ENCODE results near the gene TOGARAM2. TPM values are rescaled to one million over a fixed set of nuclear protein-coding genes. Genes with fewer than 3 reads are reported as not detected.
A peak's percentile ranks its signal among the peaks of the same experiment; 100 is the strongest.

Gene TOGARAM2
- total and polyA plus RNA-seq, 2 experiments from 2014 or later, result 1.8 TPM

DNA sequence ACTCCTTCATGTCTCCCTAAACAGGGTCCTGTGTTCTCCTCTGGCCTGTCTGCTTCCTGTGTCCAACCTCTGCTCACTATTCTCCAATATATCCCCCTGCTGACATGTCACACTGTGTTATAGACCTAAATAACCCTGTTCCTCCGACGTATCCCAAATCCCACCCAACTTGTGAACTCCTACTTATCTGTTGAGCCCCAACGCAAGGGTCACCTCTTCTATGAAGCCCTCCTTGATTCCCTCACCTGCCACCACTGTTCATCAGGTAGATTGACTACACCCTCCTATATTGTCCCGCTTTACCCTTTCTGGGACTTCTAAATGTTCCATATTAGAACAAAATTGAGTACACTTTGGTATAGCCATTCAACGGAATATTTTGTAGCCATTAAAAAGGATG lies 51.1 kb downstream of the TOGARAM2 start (continued):
- TF ChIP-seq, protein P1, sequence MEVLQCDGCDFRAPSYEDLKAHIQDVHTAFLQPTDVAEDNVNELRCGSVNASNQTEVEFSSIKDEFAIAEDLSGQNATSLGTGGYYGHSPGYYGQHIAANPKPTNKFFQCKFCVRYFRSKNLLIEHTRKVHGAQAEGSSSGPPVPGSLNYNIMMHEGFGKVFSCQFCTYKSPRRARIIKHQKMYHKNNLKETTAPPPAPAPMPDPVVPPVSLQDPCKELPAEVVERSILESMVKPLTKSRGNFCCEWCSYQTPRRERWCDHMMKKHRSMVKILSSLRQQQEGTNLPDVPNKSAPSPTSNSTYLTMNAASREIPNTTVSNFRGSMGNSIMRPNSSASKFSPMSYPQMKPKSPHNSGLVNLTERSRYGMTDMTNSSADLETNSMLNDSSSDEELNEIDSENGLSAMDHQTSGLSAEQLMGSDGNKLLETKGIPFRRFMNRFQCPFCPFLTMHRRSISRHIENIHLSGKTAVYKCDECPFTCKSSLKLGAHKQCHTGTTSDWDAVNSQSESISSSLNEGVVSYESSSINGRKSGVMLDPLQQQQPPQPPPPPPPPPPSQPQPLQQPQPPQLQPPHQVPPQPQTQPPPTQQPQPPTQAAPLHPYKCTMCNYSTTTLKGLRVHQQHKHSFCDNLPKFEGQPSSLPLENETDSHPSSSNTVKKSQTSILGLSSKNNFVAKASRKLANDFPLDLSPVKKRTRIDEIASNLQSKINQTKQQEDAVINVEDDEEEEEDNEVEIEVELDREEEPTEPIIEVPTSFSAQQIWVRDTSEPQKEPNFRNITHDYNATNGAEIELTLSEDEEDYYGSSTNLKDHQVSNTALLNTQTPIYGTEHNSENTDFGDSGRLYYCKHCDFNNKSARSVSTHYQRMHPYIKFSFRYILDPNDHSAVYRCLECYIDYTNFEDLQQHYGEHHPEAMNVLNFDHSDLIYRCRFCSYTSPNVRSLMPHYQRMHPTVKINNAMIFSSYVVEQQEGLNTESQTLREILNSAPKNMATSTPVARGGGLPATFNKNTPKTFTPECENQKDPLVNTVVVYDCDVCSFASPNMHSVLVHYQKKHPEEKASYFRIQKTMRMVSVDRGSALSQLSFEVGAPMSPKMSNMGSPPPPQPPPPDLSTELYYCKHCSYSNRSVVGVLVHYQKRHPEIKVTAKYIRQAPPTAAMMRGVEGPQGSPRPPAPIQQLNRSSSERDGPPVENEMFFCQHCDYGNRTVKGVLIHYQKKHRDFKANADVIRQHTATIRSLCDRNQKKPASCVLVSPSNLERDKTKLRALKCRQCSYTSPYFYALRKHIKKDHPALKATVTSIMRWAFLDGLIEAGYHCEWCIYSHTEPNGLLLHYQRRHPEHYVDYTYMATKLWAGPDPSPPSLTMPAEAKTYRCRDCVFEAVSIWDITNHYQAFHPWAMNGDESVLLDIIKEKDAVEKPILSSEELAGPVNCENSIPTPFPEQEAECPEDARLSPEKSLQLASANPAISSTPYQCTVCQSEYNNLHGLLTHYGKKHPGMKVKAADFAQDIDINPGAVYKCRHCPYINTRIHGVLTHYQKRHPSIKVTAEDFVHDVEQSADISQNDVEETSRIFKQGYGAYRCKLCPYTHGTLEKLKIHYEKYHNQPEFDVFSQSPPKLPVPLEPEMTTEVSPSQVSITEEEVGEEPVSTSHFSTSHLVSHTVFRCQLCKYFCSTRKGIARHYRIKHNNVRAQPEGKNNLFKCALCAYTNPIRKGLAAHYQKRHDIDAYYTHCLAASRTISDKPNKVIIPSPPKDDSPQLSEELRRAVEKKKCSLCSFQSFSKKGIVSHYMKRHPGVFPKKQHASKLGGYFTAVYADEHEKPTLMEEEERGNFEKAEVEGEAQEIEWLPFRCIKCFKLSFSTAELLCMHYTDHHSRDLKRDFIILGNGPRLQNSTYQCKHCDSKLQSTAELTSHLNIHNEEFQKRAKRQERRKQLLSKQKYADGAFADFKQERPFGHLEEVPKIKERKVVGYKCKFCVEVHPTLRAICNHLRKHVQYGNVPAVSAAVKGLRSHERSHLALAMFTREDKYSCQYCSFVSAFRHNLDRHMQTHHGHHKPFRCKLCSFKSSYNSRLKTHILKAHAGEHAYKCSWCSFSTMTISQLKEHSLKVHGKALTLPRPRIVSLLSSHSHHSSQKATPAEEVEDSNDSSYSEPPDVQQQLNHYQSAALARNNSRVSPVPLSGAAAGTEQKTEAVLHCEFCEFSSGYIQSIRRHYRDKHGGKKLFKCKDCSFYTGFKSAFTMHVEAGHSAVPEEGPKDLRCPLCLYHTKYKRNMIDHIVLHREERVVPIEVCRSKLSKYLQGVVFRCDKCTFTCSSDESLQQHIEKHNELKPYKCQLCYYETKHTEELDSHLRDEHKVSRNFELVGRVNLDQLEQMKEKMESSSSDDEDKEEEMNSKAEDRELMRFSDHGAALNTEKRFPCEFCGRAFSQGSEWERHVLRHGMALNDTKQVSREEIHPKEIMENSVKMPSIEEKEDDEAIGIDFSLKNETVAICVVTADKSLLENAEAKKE (CRISPR knock-in tag; IDR thresholded peaks at IDR 0.05), result no peak
- TF ChIP-seq ETS1 (IDR thresholded peaks at IDR 0.05) (no peak), JUNB (IDR thresholded peaks at IDR 0.05; ENCODE audit: unreplicated experiment) (no peak)

- Histone ChIP-seq H3K4me1 (ENCODE audit: insufficient read depth) (0 out of 2 replicates have a peak, but pooled peaks cover 8% of the 10 kb centered on the region), H3K36me3 (ENCODE audit: insufficient read depth) (no peaks in the 10 kb centered on the region), H3K4me2 (no peak overlapping the region), H3K27me3 (ENCODE audit: insufficient read depth) (no peaks in the 10 kb centered on the region), H4K20me1 (replicated peaks; ENCODE audit: insufficient read depth) (no peaks in the 10 kb centered on the region), H3K4me3 (no peak overlapping the region), H3F3A (replicated peaks; ENCODE audit: low read depth) (no peaks in the 10 kb centered on the region), H3K27ac (ENCODE audit: low read depth) (no peak overlapping the region), H2AFZ (no peak overlapping the region), H3K9me2 (ENCODE audit: insufficient read depth) (peaks cover 14% of the 10 kb centered on the region; the same call in 1 of the 2 replicates), H3K79me2 (replicated peaks; ENCODE audit: insufficient read depth) (no peaks in the 10 kb centered on the region)
- no peak overlapping the region for H3K4me3 Mint-ChIP-seq
- H3K9me3 Mint-ChIP-seq, result 0 out of 3 replicates have a peak, but pooled peaks cover 3% of the 10 kb centered on the region
- DNase-seq (ENCODE audit: low spot score), result peak; percentile 52
- peaks cover 4% of the 10 kb centered on the region; the same call in 1 of the 3 replicates for H3K36me3 Mint-ChIP-seq (ENCODE audit: low read depth)
- ATAC-seq, result peak; percentile 74
- H3K27me3 Mint-ChIP-seq (ENCODE audit: insufficient read depth, low read depth, poor library complexity), result peaks cover 10% of the 10 kb centered on the region
- H3K27ac Mint-ChIP-seq, result no peak overlapping the region; the same call in 1 of the 2 replicates
- H3K4me1 Mint-ChIP-seq, result peaks cover 10% of the 10 kb centered on the region
- TF ChIP-seq EZH2phosphoT487 (IDR thresholded peaks at IDR 0.05; ENCODE audit: unreplicated experiment) (no peak), EZH2 (IDR thresholded peaks at IDR 0.05; ENCODE audit: low read depth, unreplicated experiment) (no peak)
- TF ChIP-seq, protein P2, sequence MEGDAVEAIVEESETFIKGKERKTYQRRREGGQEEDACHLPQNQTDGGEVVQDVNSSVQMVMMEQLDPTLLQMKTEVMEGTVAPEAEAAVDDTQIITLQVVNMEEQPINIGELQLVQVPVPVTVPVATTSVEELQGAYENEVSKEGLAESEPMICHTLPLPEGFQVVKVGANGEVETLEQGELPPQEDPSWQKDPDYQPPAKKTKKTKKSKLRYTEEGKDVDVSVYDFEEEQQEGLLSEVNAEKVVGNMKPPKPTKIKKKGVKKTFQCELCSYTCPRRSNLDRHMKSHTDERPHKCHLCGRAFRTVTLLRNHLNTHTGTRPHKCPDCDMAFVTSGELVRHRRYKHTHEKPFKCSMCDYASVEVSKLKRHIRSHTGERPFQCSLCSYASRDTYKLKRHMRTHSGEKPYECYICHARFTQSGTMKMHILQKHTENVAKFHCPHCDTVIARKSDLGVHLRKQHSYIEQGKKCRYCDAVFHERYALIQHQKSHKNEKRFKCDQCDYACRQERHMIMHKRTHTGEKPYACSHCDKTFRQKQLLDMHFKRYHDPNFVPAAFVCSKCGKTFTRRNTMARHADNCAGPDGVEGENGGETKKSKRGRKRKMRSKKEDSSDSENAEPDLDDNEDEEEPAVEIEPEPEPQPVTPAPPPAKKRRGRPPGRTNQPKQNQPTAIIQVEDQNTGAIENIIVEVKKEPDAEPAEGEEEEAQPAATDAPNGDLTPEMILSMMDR (conservative IDR thresholded peaks at IDR 0.05; ENCODE audit: low read depth in 2 of 2), result no peak
- TF ChIP-seq, protein P1 (CRISPR knock-in tag; IDR thresholded peaks at IDR 0.05), result no peak
These were observed 52.1 kb downstream of the TOGARAM2 start for GRCh38 chr2:29033172-29033571.

Data from GM23338 (cell line).